H1 (cell line): ENCODE results near the gene TAPT1. TPM values are rescaled to one million over a fixed set of nuclear protein-coding genes. Genes with fewer than 3 reads are reported as not detected.

Source experiments
- CTCF ChIA-PET: fragments of 300-600 bp; sonication (Branson Sonifier 250); formaldehyde crosslinking; loops from one replicate; lab custom pipeline; 2021; ENCODE audit not compliant: partially characterized antibody; lab: Charles Lee
- POLR2A ChIA-PET: fragments of 300-600 bp; sonication (Branson Sonifier 250); formaldehyde crosslinking; loops from one replicate; lab custom pipeline; 2021; ENCODE audit warnings: inconsistent platforms; ENCODE audit not compliant: partially characterized antibody; lab: Charles Lee
- DNase-seq, 2 experiments: peaks; one replicate each; pipeline versions ENCODE4 v3.0.0 to v3.0.0-alpha.2; 2010 to 2022; ENCODE audit warnings: low spot score in 2 of 2, low read depth in 1 of 2, mixed read lengths in 1 of 2
- FAIRE-seq: peaks from 2 replicates; lab custom pipeline; 2011; peaks lifted over from hg19 to GRCh38; lab: Jason Lieb, UNC
- H2AFZ ChIP-seq: 2 replicates; pipeline ENCODE4 v1.8.1; 2012; ENCODE audit warnings: low read length, inconsistent platforms
- H2AK5ac ChIP-seq: 2 replicates; pipeline ENCODE4 v1.6.1; 2013; ENCODE audit warnings: low read depth, low read length
- H2BK120ac ChIP-seq: replicated peaks from 2 replicates; pipeline ENCODE3; 2013; ENCODE audit warnings: low read depth, low read length, inconsistent platforms
- H2BK12ac ChIP-seq: 2 replicates; pipeline ENCODE4 v1.6.1; 2013; ENCODE audit warnings: low read depth, low read length
- H2BK15ac ChIP-seq: 2 replicates; pipeline ENCODE4 v1.6.1; 2013; ENCODE audit warnings: low read length
- H2BK20ac ChIP-seq: 2 replicates; pipeline ENCODE4 v1.6.1; 2013; ENCODE audit warnings: low read length
- H2BK5ac ChIP-seq: 2 replicates; pipeline ENCODE4 v1.6.1; 2013; ENCODE audit warnings: low read depth, low read length
- H3K14ac ChIP-seq: 2 replicates; pipeline ENCODE4 v1.6.1; 2013; ENCODE audit warnings: inconsistent platforms; ENCODE audit not compliant: insufficient read length
- H3K18ac ChIP-seq: 2 replicates; pipeline ENCODE4 v1.6.1; 2013; ENCODE audit warnings: low read length; ENCODE audit errors: extremely low read depth
- H3K23ac ChIP-seq: 2 replicates; pipeline ENCODE4 v1.6.1; 2013; ENCODE audit warnings: inconsistent platforms; ENCODE audit not compliant: insufficient read length
- H3K23me2 ChIP-seq: 2 replicates; pipeline ENCODE4 v1.6.1; 2013; ENCODE audit warnings: low read depth, low read length
- H3K27ac ChIP-seq: 2 replicates; pipeline ENCODE4 v1.6.1; 2011; ENCODE audit warnings: low read depth, low read length, inconsistent platforms
- H3K27me3 ChIP-seq, 4 experiments: replicated peaks in 1 of 4; 1 replicate in 1 of 4; 2 replicates in 3 of 4; pipeline versions ENCODE4 v1.6.1 to v1.8.1; 2011 to 2013; ENCODE audit warnings: low read length in 3 of 4, mild to moderate bottlenecking in 3 of 4, inconsistent platforms in 2 of 4, mixed read lengths in 2 of 4, moderate library complexity in 1 of 4; ENCODE audit not compliant: control insufficient read depth in 3 of 4, insufficient read depth in 3 of 4; ENCODE audit errors: extremely low read depth in 1 of 4
- H3K36me3 ChIP-seq, 4 experiments: 2 replicates each; pipeline versions ENCODE4 v1.6.1 to v1.8.1; 2011 to 2013; ENCODE audit warnings: mild to moderate bottlenecking in 4 of 4, low read length in 3 of 4, moderate library complexity in 2 of 4, control low read depth in 1 of 4, inconsistent platforms in 1 of 4; ENCODE audit not compliant: insufficient read depth in 4 of 4, control insufficient read depth in 2 of 4
- H3K4ac ChIP-seq: replicated peaks from 2 replicates; pipeline ENCODE3; 2013; ENCODE audit warnings: low read length, low read depth, mixed read lengths, inconsistent platforms; ENCODE audit not compliant: insufficient read length
- H3K4me1 ChIP-seq, 4 experiments: replicated peaks in 1 of 4; 1 replicate in 1 of 4; 2 replicates in 3 of 4; pipeline versions ENCODE4 v1.6.1 to v1.8.1; 2011 to 2013; ENCODE audit warnings: low read length in 3 of 4, inconsistent platforms in 2 of 4, mixed read lengths in 1 of 4; ENCODE audit not compliant: insufficient read depth in 4 of 4, control insufficient read depth in 3 of 4
- H3K4me2 ChIP-seq, 2 experiments: 2 replicates each; pipeline versions ENCODE4 v1.6.1 to v1.8.1; 2011 to 2013; ENCODE audit warnings: low read depth in 2 of 2, low read length in 2 of 2, control low read depth in 1 of 2, inconsistent platforms in 1 of 2, mild to moderate bottlenecking in 1 of 2; ENCODE audit not compliant: insufficient read depth in 1 of 2
- H3K4me3 ChIP-seq, 4 experiments: fragments of 200-600, 300-600 bp in 1 of 4; sonication (generic), shearing (Covaris generic), sonication (Bioruptor Twin) in 1 of 4; 2 replicates each; pipeline versions ENCODE4 v1.5.1 to v1.8.1; 2011 to 2016; ENCODE audit warnings: low read length in 4 of 4, low read depth in 3 of 4, control low read depth in 2 of 4, inconsistent platforms in 2 of 4, mild to moderate bottlenecking in 2 of 4, mixed read lengths in 1 of 4, moderate library complexity in 1 of 4; ENCODE audit not compliant: insufficient read depth in 2 of 4; ENCODE audit errors: extremely low read depth in 1 of 4
- H3K56ac ChIP-seq: replicated peaks from 2 replicates; pipeline ENCODE3; 2013; ENCODE audit warnings: low read depth, mild to moderate bottlenecking, mixed read lengths, low read length, inconsistent platforms; ENCODE audit not compliant: insufficient read length
- H3K79me1 ChIP-seq: 2 replicates; pipeline ENCODE4 v1.6.1; 2013; ENCODE audit warnings: low read depth, low read length, control low read depth
- H3K79me2 ChIP-seq, 2 experiments: 2 replicates each; pipeline versions ENCODE4 v1.6.1 to v1.8.1; 2012 to 2013; ENCODE audit warnings: low read length in 2 of 2, mild to moderate bottlenecking in 2 of 2, inconsistent platforms in 1 of 2; ENCODE audit not compliant: insufficient read depth in 2 of 2, control insufficient read depth in 1 of 2
- H3K9ac ChIP-seq, 4 experiments: replicated peaks in 1 of 4; 1 replicate in 1 of 4; 2 replicates in 3 of 4; pipeline versions ENCODE4 v1.6.1 to v1.8.1; 2011 to 2013; ENCODE audit warnings: low read depth in 3 of 4, low read length in 3 of 4, control low read depth in 2 of 4, mild to moderate bottlenecking in 2 of 4, moderate library complexity in 2 of 4, inconsistent platforms in 1 of 4; ENCODE audit errors: extremely low read depth in 1 of 4
- H3K9me3 ChIP-seq, 2 experiments: 2 replicates each; pipeline versions ENCODE4 v1.6.1 to v1.8.1; 2012 to 2013; ENCODE audit warnings: mild to moderate bottlenecking in 2 of 2, moderate library complexity in 2 of 2, control low read depth in 1 of 2, inconsistent platforms in 1 of 2, low read depth in 1 of 2, low read length in 1 of 2, mixed read lengths in 1 of 2; ENCODE audit not compliant: insufficient read depth in 2 of 2
- H4K20me1 ChIP-seq, 2 experiments: replicated peaks in 1 of 2; 2 replicates each; pipeline versions ENCODE3 to v1.8.1; 2011 to 2013; ENCODE audit warnings: inconsistent platforms in 2 of 2, low read length in 2 of 2, mild to moderate bottlenecking in 1 of 2; ENCODE audit not compliant: insufficient read depth in 2 of 2, control insufficient read depth in 1 of 2
- H4K5ac ChIP-seq: 2 replicates; pipeline ENCODE4 v1.6.1; 2013; ENCODE audit warnings: low read length, low read depth, mixed read lengths, inconsistent platforms; ENCODE audit not compliant: insufficient read length
- H4K8ac ChIP-seq: 2 replicates; pipeline ENCODE4 v1.8.0; 2013; ENCODE audit warnings: mild to moderate bottlenecking, moderate library complexity, low read length, inconsistent platforms; ENCODE audit not compliant: insufficient read depth; ENCODE audit errors: extremely low read depth
- H4K91ac ChIP-seq: replicated peaks from 2 replicates; pipeline ENCODE3; 2013; ENCODE audit warnings: low read length, mixed read lengths, inconsistent platforms; ENCODE audit not compliant: insufficient read length
- RXRA ChIP-seq: IDR thresholded peaks from 2 replicates; pipeline ENCODE4 v1.6.1; 2011; ENCODE audit warnings: low read depth, mild to moderate bottlenecking, low read length, moderate library complexity; ENCODE audit not compliant: insufficient read depth
- WGBS, 2 experiments: shearing (Covaris generic) in 1 of 2; methylation state at CpG; one replicate each; pipeline versions ENCODE4 v1.1.6 to v1.1.7; 2013 to 2015; ENCODE audit warnings: low lambda C conversion rate in 2 of 2, mixed read lengths in 2 of 2, inconsistent platforms in 1 of 2, low coverage in 1 of 2, missing lambda C conversion rate in 1 of 2; ENCODE audit not compliant: insufficient replicate concordance in 2 of 2, insufficient coverage in 1 of 2, insufficient read length in 1 of 2; ENCODE audit errors: extremely low coverage in 1 of 2, missing lambda C conversion rate in 1 of 2; 5-methylcytosine and 5-hydroxymethylcytosine counted together
- polyA plus RNA-seq, 7 experiments: library from polyadenylated mRNA; depleted of rRNA in 3 of 7; stranded (reverse) in 5 of 7; unstranded in 2 of 7; fragments of >200 nt in 5 of 7; fragments of 200-250 nt in 2 of 7; gene quantifications; 1 replicate in 5 of 7; 2 replicates in 1 of 7; 4 replicates in 1 of 7; pipeline versions ENCODE4 v1.2.1 to v1.2.3, GENCODE V29; 2011 to 2013; ENCODE audit warnings: missing spikeins in 2 of 7, mixed read lengths in 2 of 7
- total RNA-seq: library from RNA; stranded (reverse); fragmentation: NEBNext Ultra II Directional; extraction: Animal tissue kit (Norgen Biotek cat#: 25700); gene quantifications from 2 replicates; pipeline ENCODE4 v1.2.1, GENCODE V29; 2021

Gene TAPT1
- total and polyA plus RNA-seq, 2 of the 8 experiments (the other 6 are each of a cell fraction or from before 2014, with no cell fraction given) = 4.2 to 15.3 TPM

DNA sequence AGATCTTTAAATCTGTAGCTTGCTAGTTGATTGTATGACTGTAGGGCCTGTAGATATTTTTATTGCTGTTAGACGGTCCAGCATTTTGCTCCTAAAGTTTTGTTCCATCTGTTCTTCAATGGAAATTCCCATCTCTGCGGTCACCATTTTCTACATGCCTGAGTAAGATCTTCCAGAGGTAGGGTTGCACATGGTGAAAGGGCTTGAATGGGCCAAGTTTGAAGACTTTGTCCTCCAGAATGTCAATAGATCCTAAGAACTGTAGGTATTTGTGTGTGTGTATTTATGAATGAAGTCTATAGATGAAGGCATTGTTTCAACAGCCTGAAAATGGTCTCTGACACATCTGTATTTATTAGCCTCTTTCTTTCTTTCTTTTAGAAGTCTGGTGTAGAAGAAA, 22.3 kb upstream of the TAPT1 start:
- H3K27ac ChIP-seq = no peak overlapping the region
- FAIRE-seq = no peak

More for the DNA sequence above, 22.3 kb upstream of the TAPT1 start:
- Histone ChIP-seq H2AFZ (no peak overlapping the region), H3K14ac (no peak overlapping the region), H3K9ac (no peak overlapping the region), H3K4me3 (no peak overlapping the region), H3K56ac (no peak overlapping the region), H3K4me1 (no peaks in the 10 kb centered on the region), H3K36me3 (no peaks in the 10 kb centered on the region; a peak in 1 of 8 replicates), H3K23ac (no peak overlapping the region), H3K9me3 (no peaks in the 10 kb centered on the region), H2AK5ac (no peak overlapping the region), H3K23me2 (no peaks in the 10 kb centered on the region), H2BK120ac (no peak overlapping the region), H3K79me1 (no peaks in the 10 kb centered on the region), H4K8ac (no peak overlapping the region), H2BK20ac (no peak overlapping the region), H4K20me1 (no peaks in the 10 kb centered on the region), H3K4me2 (no peak overlapping the region), H3K4ac (no peak overlapping the region), H3K79me2 (no peaks in the 10 kb centered on the region), H4K91ac (no peak overlapping the region), H2BK15ac (no peak overlapping the region), H3K18ac (no peak overlapping the region), H3K27me3 (no peaks in the 10 kb centered on the region), H2BK12ac (no peak overlapping the region), H4K5ac (no peak overlapping the region), H2BK5ac (no peak overlapping the region)
- ChIA-PET CTCF (interaction anchor here (2.6 kb wide), 1 partner anchor 42 kb away, joined by 12 read pairs; no protein-coding TSS in a partner anchor), POLR2A (no interaction called here)
- no peak for DNase-seq
- WGBS, 2 experiments = 93% methylated on average over 2 of the region's 2 CpGs; no CpG with 5 or more reads in 1 of the 2 experiments
- no peak for TF ChIP-seq RXRA
